HCT116 (cell line): ENCODE results near the gene PRKG1. TPM values are rescaled to one million over a fixed set of nuclear protein-coding genes. Genes with fewer than 3 reads are reported as not detected.

Source experiments
- ATAC-seq: fragments of 200-7000 bp; cut with Tn5 transposase; 2 replicates; pipeline ENCODE4 v1.9.1; 2020; ENCODE audit warnings: mild to moderate bottlenecking, moderate library complexity
- BruUV-seq: library from RNA; stranded (reverse); fragments of 400-500 nt; replicated peaks from 2 replicates; lab custom pipeline; 2021; lab: Mats Ljungman, UMichigan
- CTCF ChIA-PET: fragments of 300-600 bp; sonication (Branson Sonifier 250); formaldehyde crosslinking; loops from one replicate; lab custom pipeline; 2021; ENCODE audit warnings: antibody characterized with exemption; lab: Charles Lee
- POLR2A ChIA-PET: fragments of 300-600, 350-600 bp; sonication (Branson Sonifier 250); formaldehyde crosslinking; loops from one replicate; lab custom pipeline; 2021; ENCODE audit warnings: antibody characterized with exemption; lab: Charles Lee
- RAD21 ChIA-PET, 2 experiments: fragments of 300-600 bp; sonication (Branson Sonifier 250); formaldehyde crosslinking; loops; one replicate each; lab custom pipeline; 2023; ENCODE audit warnings: low total read pairs in 2 of 2; ENCODE audit not compliant: uncharacterized antibody in 2 of 2, unreplicated experiment in 2 of 2, low non-redundant PET in 1 of 2; lab: Charles Lee
- DNase-seq: peaks from one replicate; pipeline ENCODE4 v3.0.0-alpha.2; 2010; ENCODE audit warnings: low read depth, low spot score
- H2AFZ ChIP-seq: fragments of 200-600 bp; shearing (Covaris generic), sonication (generic); 2 replicates; pipeline ENCODE4 v1.6.1; 2017; ENCODE audit warnings: low read depth, mixed run types, mixed read lengths, antibody characterized with exemption, low read length; ENCODE audit not compliant: poor library complexity, severe bottlenecking
- H3K27ac ChIP-seq: 2 replicates; pipeline ENCODE4 v1.5.1; 2012; ENCODE audit warnings: low read depth, low read length
- H3K27me3 ChIP-seq: fragments of 200-600 bp; sonication (generic); 2 replicates; pipeline ENCODE4 v1.6.1; 2016; ENCODE audit warnings: mixed run types, low read length, mixed read lengths; ENCODE audit not compliant: insufficient read depth
- H3K36me3 ChIP-seq, 2 experiments: fragments of 200-500 bp in 1 of 2; fragments of 200-600 bp in 1 of 2; sonication (Bioruptor generic) in 1 of 2; sonication (generic) in 1 of 2; 2 replicates each; pipeline versions ENCODE4 v1.5.1 to v1.6.1; 2014 to 2016; ENCODE audit warnings: low read length in 2 of 2, inconsistent platforms in 1 of 2, mixed read lengths in 1 of 2, mixed run types in 1 of 2; ENCODE audit not compliant: insufficient read depth in 2 of 2, control insufficient read depth in 1 of 2
- H3K4me1 ChIP-seq, 2 experiments: fragments of 200-600 bp in 1 of 2; sonication (generic) in 1 of 2; 2 replicates each; pipeline versions ENCODE4 v1.5.1 to v1.6.1; 2012 to 2017; ENCODE audit warnings: low read length in 2 of 2, inconsistent platforms in 1 of 2, mild to moderate bottlenecking in 1 of 2, mixed read lengths in 1 of 2, mixed run types in 1 of 2, moderate library complexity in 1 of 2; ENCODE audit not compliant: insufficient read depth in 2 of 2, control insufficient read depth in 1 of 2
- H3K4me2 ChIP-seq: fragments of 200-600 bp; sonication (generic); 2 replicates; pipeline ENCODE4 v1.6.1; 2017; ENCODE audit warnings: mixed run types, low read length, mixed read lengths
- H3K4me3 ChIP-seq, 2 experiments: fragments of 200-600 bp in 1 of 2; sonication (generic) in 1 of 2; replicated peaks in 1 of 2; 2 replicates each; pipeline ENCODE4 v1.5.1; 2011 to 2016; ENCODE audit warnings: low read length in 2 of 2, control low read depth in 1 of 2, low read depth in 1 of 2, mild to moderate bottlenecking in 1 of 2, mixed read lengths in 1 of 2, mixed run types in 1 of 2
- H3K79me2 ChIP-seq: fragments of 200-600 bp; sonication (generic); 2 replicates; pipeline ENCODE4 v1.6.1; 2017; ENCODE audit warnings: mild to moderate bottlenecking, mixed run types, low read length, moderate library complexity, mixed read lengths; ENCODE audit not compliant: insufficient read depth
- H3K9ac ChIP-seq: fragments of 200-600 bp; sonication (generic); 2 replicates; pipeline ENCODE4 v1.6.1; 2016; ENCODE audit warnings: low read length, mixed read lengths
- H3K9me2 ChIP-seq: fragments of 200-600 bp; sonication (generic), shearing (Covaris generic); 2 replicates; pipeline ENCODE4 v1.6.1; 2017; ENCODE audit warnings: mixed run types, mild to moderate bottlenecking, moderate library complexity; ENCODE audit not compliant: insufficient read depth
- H3K9me3 ChIP-seq, 2 experiments: fragments of 200-500 bp in 1 of 2; fragments of 200-600 bp in 1 of 2; sonication (Bioruptor generic) in 1 of 2; sonication (generic) in 1 of 2; 2 replicates each; pipeline ENCODE4 v1.6.1; 2014 to 2017; ENCODE audit warnings: low read length in 2 of 2, mixed read lengths in 2 of 2, inconsistent platforms in 1 of 2, low read depth in 1 of 2, mild to moderate bottlenecking in 1 of 2, mixed run types in 1 of 2, moderate library complexity in 1 of 2; ENCODE audit not compliant: control insufficient read depth in 1 of 2, insufficient read depth in 1 of 2
- H4K20me1 ChIP-seq: fragments of 200-600 bp; sonication (generic), shearing (Covaris generic); 2 replicates; pipeline ENCODE4 v1.6.1; 2017; ENCODE audit warnings: mixed run types, mild to moderate bottlenecking, moderate library complexity; ENCODE audit not compliant: insufficient read depth
- CTCF ChIP-seq, 3 experiments: fragments of 200-600 bp in 1 of 3; sonication (generic) in 1 of 3; IDR thresholded peaks in 2 of 3; conservative IDR thresholded peaks in 1 of 3; 2 replicates each; pipeline ENCODE4 v1.5.1; 2012 to 2017; ENCODE audit warnings: low read depth in 2 of 3, low read length in 2 of 3, antibody characterized with exemption in 1 of 3, borderline replicate concordance in 1 of 3, control low read depth in 1 of 3, mild to moderate bottlenecking in 1 of 3, mixed read lengths in 1 of 3, mixed run types in 1 of 3, moderate library complexity in 1 of 3; ENCODE audit not compliant: insufficient read depth in 1 of 3
- EGR1 ChIP-seq: IDR thresholded peaks from 2 replicates; pipeline ENCODE4 v1.6.1; 2012; ENCODE audit warnings: low read depth
- EZH2 ChIP-seq: fragments of 200-600 bp; sonication (generic); IDR thresholded peaks from 2 replicates; pipeline ENCODE4 v1.6.1; 2017; ENCODE audit warnings: antibody characterized with exemption, mixed run types
- EZH2phosphoT487 ChIP-seq: fragments of 200-600 bp; IDR thresholded peaks from 2 replicates; pipeline ENCODE4 v1.6.1; 2018; ENCODE audit warnings: antibody characterized with exemption, borderline replicate concordance
- FOSL1 ChIP-seq: IDR thresholded peaks from 2 replicates; pipeline ENCODE4 v1.6.1; 2012; ENCODE audit warnings: low read depth
- JUND ChIP-seq: IDR thresholded peaks from 2 replicates; pipeline ENCODE4 v1.6.1; 2012
- POLR2A ChIP-seq: IDR thresholded peaks from 2 replicates; pipeline ENCODE4 v1.7.0; 2011; ENCODE audit warnings: borderline replicate concordance; ENCODE audit not compliant: insufficient read depth, insufficient read length; ENCODE audit errors: extremely low read depth
- POLR2AphosphoS5 ChIP-seq: IDR thresholded peaks from 2 replicates; pipeline ENCODE4 v1.6.1; 2011; ENCODE audit warnings: mild to moderate bottlenecking, low read depth, low read length, moderate library complexity
- RAD21 ChIP-seq: IDR thresholded peaks from 2 replicates; pipeline ENCODE4 v1.6.1; 2012; ENCODE audit warnings: low read depth, mild to moderate bottlenecking
- REST ChIP-seq: IDR thresholded peaks from 2 replicates; pipeline ENCODE4 v1.6.1; 2012; ENCODE audit warnings: low read depth
- TCF7L2 ChIP-seq: IDR thresholded peaks from 2 replicates; pipeline ENCODE4 v1.7.0; 2011; ENCODE audit warnings: borderline replicate concordance, inconsistent platforms; ENCODE audit not compliant: insufficient read depth, insufficient read length; ENCODE audit errors: extremely low read depth
- ZBTB33 ChIP-seq: IDR thresholded peaks from 2 replicates; pipeline ENCODE4 v1.6.1; 2011; ENCODE audit warnings: mild to moderate bottlenecking, low read length, moderate library complexity; ENCODE audit not compliant: insufficient replicate concordance; ENCODE audit errors: extremely low read depth
- ZFX ChIP-seq: fragments of 450-650 bp; IDR thresholded peaks from 2 replicates; pipeline ENCODE4 v1.6.1; 2017
- ZNF274 ChIP-seq: fragments of 200-500 bp; sonication (Bioruptor generic); IDR thresholded peaks from 2 replicates; pipeline ENCODE4 v1.6.1; 2014; ENCODE audit warnings: mild to moderate bottlenecking, low read depth, low read length, inconsistent platforms
- intact Hi-C: fragments of 100-400 bp; cut with micrococcal nuclease; formaldehyde crosslinking; loops from 2 replicates; pipeline ENCODE4 v1.10.0; 2022
- total RNA-seq: library from RNA; stranded (reverse); gene quantifications from one replicate; pipeline ENCODE4 v1.2.1, GENCODE V29; 2021; ENCODE audit not compliant: unreplicated experiment

The PRKG1 gene
- total RNA-seq, 1 experiment from 2014 or later: 1.4 TPM

GRCh38 chr10:52208365-52208764, 1134.1 kb downstream of the PRKG1 start:
- no peaks in the 10 kb centered on the region; a peak in 1 of 4 replicates for H3K4me1 ChIP-seq
- ChIA-PET POLR2A (no interaction called here), CTCF (no interaction called here), RAD21 (no interaction called here)
- no peak overlapping the region for H3K4me3 ChIP-seq
- intact Hi-C loops: no loop called here
- H3K27ac ChIP-seq: no peak overlapping the region
- ATAC-seq: no peak
- no peaks in the 10 kb centered on the region for H4K20me1 ChIP-seq
- DNase-seq: no peak
- no peaks in the 10 kb centered on the region for H3K36me3 ChIP-seq
- no peak overlapping the region for H2AFZ ChIP-seq
- H3K27me3 ChIP-seq: no peaks in the 10 kb centered on the region
- no peaks in the 10 kb centered on the region for H3K79me2 ChIP-seq
- H3K9me2 ChIP-seq: no peaks in the 10 kb centered on the region
- TF ChIP-seq ZBTB33: no peak
- TF ChIP-seq JUND: no peak
- TF ChIP-seq POLR2A: no peak
- TF ChIP-seq ZFX: no peak
- TF ChIP-seq EGR1: no peak
- TF ChIP-seq EZH2phosphoT487: no peak
- TF ChIP-seq EZH2: no peak
- no peak for TF ChIP-seq POLR2AphosphoS5
- TF ChIP-seq FOSL1: no peak
- no peak for TF ChIP-seq RAD21
- no peak for TF ChIP-seq TCF7L2
- no peak for TF ChIP-seq CTCF (IDR thresholded peaks at IDR 0.05 in 2 of 3, conservative IDR thresholded peaks at IDR 0.05 in 1 of 3; ENCODE audit: borderline replicate concordance in 1 of 3, insufficient read depth in 1 of 3, low read depth in 2 of 3, low read length in 2 of 3)
- TF ChIP-seq ZNF274: no peak
- no peak for TF ChIP-seq REST
- no peaks in the 10 kb centered on the region for H3K9me3 ChIP-seq
- no peak overlapping the region for H3K9ac ChIP-seq
- BruUV-seq: no TSS peak
- no peak overlapping the region for H3K4me2 ChIP-seq
